Stimulated activated CD4-positive, alpha-beta T cell treated with anti-CD3 and anti-CD28 coated beads, Interleukin-1b, Interleukin-23, amount 100 ng/mL, for 4 hours (primary cell): Measurements from ENCODE around the gene GUCY1A2.

Source experiments
- DNase-seq, 2 donors: peaks; one replicate each; pipeline ENCODE4 v3.0.0-alpha.2; 2020; ENCODE audit warnings: low read depth in 2 of 2

The GUCY1A2 gene

GRCh38 chr11:106644824-106645223 lies 373.5 kb downstream of the GUCY1A2 start:
- no peak for DNase-seq

GRCh38 chr11:106642331-106642730 lies 375.9 kb downstream of the GUCY1A2 start:
- DNase-seq, result no peak

GRCh38 chr11:106632283-106632682 lies 386.0 kb downstream of the GUCY1A2 start:
- no peak for DNase-seq

GRCh38 chr11:106627694-106628093 lies 390.6 kb downstream of the GUCY1A2 start:
- DNase-seq, result no peak

GRCh38 chr11:106625566-106625965 lies 392.7 kb downstream of the GUCY1A2 start:
- no peak for DNase-seq

- DNase-seq, result no peak
Observed at GRCh38 chr11:106624377-106624776, 393.9 kb downstream of the GUCY1A2 start.
